Heart left ventricle (tissue), 13 donors: ENCODE data around the gene FBN1.

ENCODE experiments used
- POLR2A ChIP-seq, 2 donors: fragments of 450-650 bp; IDR thresholded peaks; one replicate each; pipeline ENCODE4 v1.6.1; 2017; ENCODE audit warnings: antibody characterized with exemption in 2 of 2, mild to moderate bottlenecking in 2 of 2, moderate library complexity in 2 of 2
- TF ChIP-seq, protein P1 (sequence below), 12 donors: fragments of 200-600 bp; sonication (generic) in 4 of 12; IDR thresholded peaks; one replicate each; pipeline versions ENCODE4 v1.5.0 to v1.8.0; 2018 to 2022; ENCODE audit warnings: antibody characterized with exemption in 12 of 12, mild to moderate bottlenecking in 5 of 12
- donor health status: ischemic (EF 13 %, LVEDD 7.1; RV severe dilation, severe dysfunction).
- donor health status: DM: no; HTN: yes; CAD: no.
- donor health status: DM: no; HTN: no; CAD: no.
- donor health status: ischemic (EF 25% LVEDD 6.9; RV normal size, moderate dysfunction).
- donor health status: ischemic (EF 25% LVEDD 5.7; RV mildly dilated, moderate dysfunction).
- donor health status: ischemic (EF 35%, LVEDD 5.7; RV mildly dilated, moderate dysfunction).
- donor health status: nonischemic (EF 11% LVEDD 7.7; RV severe dilation, severe dysfunction).
- donor health status: DM: yes; HTN: yes; CAD: no.
- donor health status: PGD.
- donor health status: ischemic (EF 29% LVEDD 5.4; RV normal size, mild dysfunction).
- donor health status: nonischemic (EF 23%, LVEDD 6.1; RV moderate dilation, normal function).

DNA sequence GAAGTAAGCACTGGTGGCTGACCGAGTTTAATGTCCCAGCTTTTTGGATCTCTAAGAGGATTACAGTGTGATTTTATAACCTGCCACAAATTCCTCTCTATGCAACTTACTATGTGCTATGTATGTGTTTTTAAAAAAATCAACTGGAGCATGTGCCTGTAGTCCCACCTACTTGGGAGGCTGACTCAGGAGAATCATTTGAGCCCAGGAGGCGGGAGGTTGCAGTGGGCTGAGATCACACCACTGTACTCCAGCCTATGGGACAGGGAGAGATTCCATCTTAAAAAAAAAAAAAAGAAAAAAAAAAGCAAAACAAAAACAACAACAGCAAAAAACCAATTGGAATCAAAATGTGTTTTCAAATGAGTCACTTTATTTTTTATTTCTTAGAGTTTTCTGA, 284.7 kb downstream of the FBN1 start:
- TF ChIP-seq, protein P1, sequence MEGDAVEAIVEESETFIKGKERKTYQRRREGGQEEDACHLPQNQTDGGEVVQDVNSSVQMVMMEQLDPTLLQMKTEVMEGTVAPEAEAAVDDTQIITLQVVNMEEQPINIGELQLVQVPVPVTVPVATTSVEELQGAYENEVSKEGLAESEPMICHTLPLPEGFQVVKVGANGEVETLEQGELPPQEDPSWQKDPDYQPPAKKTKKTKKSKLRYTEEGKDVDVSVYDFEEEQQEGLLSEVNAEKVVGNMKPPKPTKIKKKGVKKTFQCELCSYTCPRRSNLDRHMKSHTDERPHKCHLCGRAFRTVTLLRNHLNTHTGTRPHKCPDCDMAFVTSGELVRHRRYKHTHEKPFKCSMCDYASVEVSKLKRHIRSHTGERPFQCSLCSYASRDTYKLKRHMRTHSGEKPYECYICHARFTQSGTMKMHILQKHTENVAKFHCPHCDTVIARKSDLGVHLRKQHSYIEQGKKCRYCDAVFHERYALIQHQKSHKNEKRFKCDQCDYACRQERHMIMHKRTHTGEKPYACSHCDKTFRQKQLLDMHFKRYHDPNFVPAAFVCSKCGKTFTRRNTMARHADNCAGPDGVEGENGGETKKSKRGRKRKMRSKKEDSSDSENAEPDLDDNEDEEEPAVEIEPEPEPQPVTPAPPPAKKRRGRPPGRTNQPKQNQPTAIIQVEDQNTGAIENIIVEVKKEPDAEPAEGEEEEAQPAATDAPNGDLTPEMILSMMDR (IDR thresholded peaks at IDR 0.05) = no peak
- no peak for TF ChIP-seq POLR2A (IDR thresholded peaks at IDR 0.05)
